ENCODE data around the gene FAM209B. TPM values are rescaled to one million over a fixed set of nuclear protein-coding genes. Genes with fewer than 3 reads are reported as not detected.
"Not testable (repeated sequence)": the region's sequence is repeated elsewhere in the genome, so short reads cannot be mapped to it uniquely, and the experiment has no call there.

FAM209B gene
- total and polyA plus RNA-seq, 8 donors, result 0.75 to 0.78 TPM; not detected in 6

- no peaks in the 10 kb centered on the region for H3K27me3 ChIP-seq
- no peaks in the 10 kb centered on the region for H3K36me3 ChIP-seq
- intact Hi-C loops (cut with DNase I; ENCODE audit: low total_unique reads), result loop anchor here (10.0 kb wide), 1 partner anchor 486 kb away; no protein-coding TSS in a partner anchor
- TF ChIP-seq POLR2AphosphoS5 (IDR thresholded peaks at IDR 0.05), result no peak
- H3K4me3 ChIP-seq, result no peak overlapping the region
- H3K27ac ChIP-seq, result no peak overlapping the region
- no peaks in the 10 kb centered on the region for H3K9me3 ChIP-seq
- WGBS, 5 donors, result 46 to 64% (median 51%) methylated on average over 6 of the region's 6 CpGs
- no peak for DNase-seq
- H3K4me1 ChIP-seq, result peaks cover 0 to 11% (median 0%) of the 10 kb centered on the region in 4 donors
These were observed 25.9 kb downstream of the FAM209B start for GRCh38 chr20:56558968-56559367.

GRCh38 chr20:56564526-56564925, 31.5 kb downstream of the FAM209B start:
- H3K27me3 ChIP-seq; H3K4me1 ChIP-seq; DNase-seq; H3K9me3 ChIP-seq; H3K27ac ChIP-seq; H3K36me3 ChIP-seq; H3K4me3 ChIP-seq; intact Hi-C loops (cut with DNase I; ENCODE audit: low total_unique reads): not testable (repeated sequence)
- 86 to 98% (median 90%) methylated on average over 4 to 6 of the region's 6 CpGs for WGBS, 5 donors

- DNase-seq, result no peak
- Histone ChIP-seq H3K36me3 (no peaks in the 10 kb centered on the region), H3K9me3 (no peaks in the 10 kb centered on the region), H3K27me3 (no peaks in the 10 kb centered on the region), H3K4me1 (no peaks in the 10 kb centered on the region), H3K27ac (no peak overlapping the region), H3K4me3 (no peak overlapping the region)
- 70 to 86% (median 79%) methylated on average over 4 of the region's 4 CpGs for WGBS, 5 donors
- TF ChIP-seq POLR2A (IDR thresholded peaks at IDR 0.05), result no peak
- TF ChIP-seq POLR2AphosphoS5 (IDR thresholded peaks at IDR 0.05), result no peak
- no peak for TF ChIP-seq CTCF (IDR thresholded peaks at IDR 0.05)
- no peak for TF ChIP-seq EP300 (IDR thresholded peaks at IDR 0.05)
- intact Hi-C loops (cut with DNase I; ENCODE audit: low total_unique reads), result no loop called here
These were observed 32.5 kb downstream of the FAM209B start for GRCh38 chr20:56565511-56565910.

GRCh38 chr20:56566621-56567020, 33.6 kb downstream of the FAM209B start:
- H3K4me3 ChIP-seq, result no peak overlapping the region

GRCh38 chr20:56570832-56571231, 37.8 kb downstream of the FAM209B start:
- WGBS, 5 donors, result 0 to 60% (median 0%) methylated on average over 2 of the region's 2 CpGs
- Histone ChIP-seq H3K36me3 (no peaks in the 10 kb centered on the region), H3K4me3 (no peak overlapping the region), H3K4me1 (no peaks in the 10 kb centered on the region), H3K27me3 (peaks cover 0 to 18% (median 0%) of the 10 kb centered on the region in 3 donors), H3K9me3 (peaks cover 0 to 4% (median 0%) of the 10 kb centered on the region in 4 donors), H3K27ac (no peak overlapping the region)
- DNase-seq, result no peak
- TF ChIP-seq POLR2AphosphoS5 (IDR thresholded peaks at IDR 0.05) (no peak), POLR2A (IDR thresholded peaks at IDR 0.05) (no peak), CTCF (IDR thresholded peaks at IDR 0.05) (no peak), EP300 (IDR thresholded peaks at IDR 0.05) (no peak)
- intact Hi-C loops (cut with DNase I; ENCODE audit: low total_unique reads), result no loop called here

More at GRCh38 chr20:56566621-56567020, 33.6 kb downstream of the FAM209B start:
- TF ChIP-seq CTCF (IDR thresholded peaks at IDR 0.05) (no peak), POLR2A (IDR thresholded peaks at IDR 0.05) (no peak), POLR2AphosphoS5 (IDR thresholded peaks at IDR 0.05) (no peak), EP300 (IDR thresholded peaks at IDR 0.05) (no peak)
- no peaks in the 10 kb centered on the region for H3K27me3 ChIP-seq
- peaks cover 0 to 4% (median 0%) of the 10 kb centered on the region in 4 donors for H3K9me3 ChIP-seq
- H3K27ac ChIP-seq, result no peak overlapping the region
- no peaks in the 10 kb centered on the region for H3K36me3 ChIP-seq
- DNase-seq, result peak in 1 of 2 donors; percentile 79
- intact Hi-C loops (cut with DNase I; ENCODE audit: low total_unique reads), result no loop called here
- 20 to 39% (median 30%) methylated on average over 3 of the region's 3 CpGs for WGBS, 5 donors
- no peaks in the 10 kb centered on the region for H3K4me1 ChIP-seq

Data from stomach (tissue), 9 donors.